Activated T-helper 1 cell treated with anti-CD3 and anti-CD28 coated beads, Interleukin-12 subunit alpha, Interleukin-12 subunit beta, Interleukin-2, Interleukin-4 antibody, amounts not matched to agents 30 ng/mL and 10 ng/mL and 1 ng/mL, durations not matched to agents 14 hours and 24 hours and 36 hours (primary cell): ENCODE results near the gene ATXN7. TPM values are rescaled to one million over a fixed set of nuclear protein-coding genes. Genes with fewer than 3 reads are reported as not detected.

Experiments used
- DNase-seq: peaks from one replicate; pipeline ENCODE4 v3.0.0; 2021; ENCODE audit warnings: low spot score
- H3K27ac Mint-ChIP-seq: one replicate; pipeline ENCODE4 v1.8.0; 2021; ENCODE audit warnings: mild to moderate bottlenecking, mixed read lengths
- H3K27me3 Mint-ChIP-seq: one replicate; pipeline ENCODE4 v1.8.0; 2022; ENCODE audit warnings: mild to moderate bottlenecking, moderate library complexity, mixed read lengths; ENCODE audit not compliant: insufficient read depth
- H3K36me3 Mint-ChIP-seq: one replicate; pipeline ENCODE4 v1.8.0; 2021; ENCODE audit warnings: low read depth, mixed read lengths
- H3K4me1 Mint-ChIP-seq: one replicate; pipeline ENCODE4 v1.8.0; 2021; ENCODE audit warnings: low read depth, mixed read lengths
- H3K4me3 Mint-ChIP-seq: one replicate; pipeline ENCODE4 v1.8.0; 2021; ENCODE audit warnings: mild to moderate bottlenecking, moderate library complexity, mixed read lengths
- H3K9me3 Mint-ChIP-seq: one replicate; pipeline ENCODE4 v1.8.0; 2021; ENCODE audit warnings: mixed read lengths
- intact Hi-C: fragments of 100-400 bp; cut with micrococcal nuclease; formaldehyde crosslinking; loops from one replicate; pipeline ENCODE4 v1.15.1; 2024
- total RNA-seq: library from RNA; stranded (reverse); gene quantifications from 2 replicates; pipeline ENCODE4 v1.2.3, GENCODE V29; 2022

ATXN7 gene
- total RNA-seq, 1 donor from 2014 or later = 48.2 TPM

DNA sequence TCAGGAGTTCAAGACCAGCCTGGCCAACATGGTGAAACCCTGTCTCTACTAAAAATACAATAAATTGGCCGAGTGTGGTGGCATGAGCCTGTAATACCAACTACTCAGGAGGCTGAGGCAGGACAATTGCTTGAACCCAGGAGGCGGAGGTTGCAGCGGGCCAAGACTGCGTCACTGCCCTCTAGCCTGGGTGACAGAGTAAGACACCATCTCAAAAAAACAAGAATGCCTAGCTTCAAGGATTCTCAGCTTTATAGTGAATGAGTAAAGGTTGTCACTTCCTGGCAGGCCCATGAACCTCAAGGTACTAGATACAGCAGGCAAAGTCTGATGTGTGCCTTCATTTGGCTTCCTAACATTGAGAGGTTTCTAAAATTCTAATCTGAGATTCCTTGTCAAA is 14.5 kb upstream of the ATXN7 start:
- no peaks in the 10 kb centered on the region for H3K27me3 Mint-ChIP-seq
- H3K4me3 Mint-ChIP-seq = no peak overlapping the region
- no peak overlapping the region for H3K27ac Mint-ChIP-seq
- H3K4me1 Mint-ChIP-seq = peaks cover 7% of the 10 kb centered on the region
- H3K36me3 Mint-ChIP-seq = peaks cover 4% of the 10 kb centered on the region
- no peak for DNase-seq
- no peaks in the 10 kb centered on the region for H3K9me3 Mint-ChIP-seq
- intact Hi-C loops = no loop called here

- DNase-seq = no peak
- intact Hi-C loops = no loop called here
- H3K9me3 Mint-ChIP-seq = no peaks in the 10 kb centered on the region
- H3K4me3 Mint-ChIP-seq = no peak overlapping the region
- no peaks in the 10 kb centered on the region for H3K27me3 Mint-ChIP-seq
- H3K36me3 Mint-ChIP-seq = peaks cover 4% of the 10 kb centered on the region
- no peak overlapping the region for H3K27ac Mint-ChIP-seq
- peaks cover 19% of the 10 kb centered on the region for H3K4me1 Mint-ChIP-seq
Observed at GRCh38 chr3:63851287-63851686, 12.4 kb upstream of the ATXN7 start.

- no peaks in the 10 kb centered on the region for H3K9me3 Mint-ChIP-seq
- no peak overlapping the region for H3K27ac Mint-ChIP-seq
- peaks cover 23% of the 10 kb centered on the region for H3K4me1 Mint-ChIP-seq
Observed at GRCh38 chr3:63853106-63853505, 10.6 kb upstream of the ATXN7 start.

DNA sequence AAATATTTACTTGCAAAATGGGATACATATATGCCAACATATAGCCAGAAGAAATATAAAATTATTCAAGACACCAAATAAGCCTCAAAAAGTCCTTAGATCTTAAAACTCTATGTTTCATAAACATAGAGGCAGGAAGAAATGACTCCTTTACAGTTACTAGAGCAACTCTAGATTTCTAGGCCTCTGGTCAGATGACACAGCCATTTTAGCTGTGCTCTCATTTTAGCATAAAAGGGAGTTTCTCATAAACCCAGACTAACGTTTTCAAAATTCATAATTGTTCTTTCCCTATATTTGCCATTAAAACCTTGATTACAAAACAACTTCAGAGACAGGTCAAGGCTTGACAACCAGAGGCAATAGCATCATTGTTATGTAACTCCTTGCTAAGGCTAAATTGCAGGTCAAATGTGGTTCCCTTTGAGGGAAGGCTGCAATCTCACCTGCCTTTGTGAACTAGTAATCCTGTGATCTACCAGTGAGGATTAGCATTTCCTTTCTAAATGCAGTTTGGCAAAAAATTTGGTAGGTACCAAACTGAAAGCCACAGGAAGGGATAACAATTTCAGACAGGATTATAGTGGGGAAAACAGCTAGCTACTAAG is 8.2 kb upstream of the ATXN7 start:
- intact Hi-C loops = no loop called here
- H3K27me3 Mint-ChIP-seq = no peaks in the 10 kb centered on the region
- H3K36me3 Mint-ChIP-seq = peaks cover 4% of the 10 kb centered on the region
- H3K4me3 Mint-ChIP-seq = no peak overlapping the region
- no peak overlapping the region for H3K27ac Mint-ChIP-seq
- DNase-seq = no peak
- no peaks in the 10 kb centered on the region for H3K9me3 Mint-ChIP-seq
- H3K4me1 Mint-ChIP-seq = peaks cover 42% of the 10 kb centered on the region

More at GRCh38 chr3:63853106-63853505, 10.6 kb upstream of the ATXN7 start:
- H3K36me3 Mint-ChIP-seq = peaks cover 4% of the 10 kb centered on the region
- intact Hi-C loops = no loop called here
- no peaks in the 10 kb centered on the region for H3K27me3 Mint-ChIP-seq
- H3K4me3 Mint-ChIP-seq = no peak overlapping the region
- DNase-seq = no peak

DNA sequence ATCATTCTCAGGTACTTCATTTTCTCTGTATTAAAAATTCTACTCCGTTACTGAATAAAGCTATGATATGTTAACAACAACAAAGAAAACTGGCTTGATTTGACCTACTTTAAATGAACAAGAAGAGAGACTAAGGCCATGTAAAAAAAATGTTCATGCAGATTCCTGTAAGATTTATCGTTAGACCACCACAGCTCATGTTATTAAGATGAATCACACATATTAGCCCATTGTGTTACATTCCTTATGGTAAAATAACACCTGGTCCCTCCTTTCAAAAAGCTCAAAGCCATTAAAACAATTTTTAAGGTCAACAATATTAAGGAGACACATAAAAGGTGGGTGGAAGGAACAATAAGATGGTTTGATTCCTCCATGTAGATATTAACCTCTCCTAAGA is 6.4 kb upstream of the ATXN7 start:
- H3K27me3 Mint-ChIP-seq = no peaks in the 10 kb centered on the region
- H3K27ac Mint-ChIP-seq = no peak overlapping the region
- intact Hi-C loops = no loop called here
- no peak for DNase-seq
- peaks cover 3% of the 10 kb centered on the region for H3K36me3 Mint-ChIP-seq
- H3K4me1 Mint-ChIP-seq = peaks cover 55% of the 10 kb centered on the region
- H3K4me3 Mint-ChIP-seq = no peak overlapping the region
- no peaks in the 10 kb centered on the region for H3K9me3 Mint-ChIP-seq

DNA sequence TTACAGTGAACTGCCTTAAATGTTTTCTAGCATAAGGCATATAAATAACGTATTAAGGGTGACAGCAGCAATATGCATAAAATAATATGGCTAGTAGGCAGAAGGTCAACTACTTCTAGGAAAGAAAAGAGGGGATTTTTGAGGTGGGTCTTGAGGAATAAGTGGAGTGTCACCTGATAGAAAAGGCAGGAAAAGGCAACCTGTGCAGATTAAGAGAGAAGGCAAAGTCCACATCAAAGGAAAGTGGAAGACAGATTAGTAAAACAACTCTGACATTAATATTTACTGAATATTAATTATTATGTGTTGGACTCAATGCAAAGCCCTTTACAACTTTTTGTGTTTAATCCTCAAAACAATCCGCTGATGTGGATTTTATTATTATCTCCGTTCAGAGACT is 2.9 kb upstream of the ATXN7 start:
- no peak overlapping the region for H3K27ac Mint-ChIP-seq

GRCh38 chr3:63861306-63861705 is 2.4 kb upstream of the ATXN7 start:
- DNase-seq = no peak
- peaks cover 59% of the 10 kb centered on the region for H3K4me1 Mint-ChIP-seq
- H3K27me3 Mint-ChIP-seq = no peaks in the 10 kb centered on the region
- intact Hi-C loops = loop anchor here (5.0 kb wide), 2 partner anchors 106 to 621 kb away; no protein-coding TSS in a partner anchor
- peaks cover 13% of the 10 kb centered on the region for H3K36me3 Mint-ChIP-seq
- H3K27ac Mint-ChIP-seq = no peak overlapping the region
- H3K4me3 Mint-ChIP-seq = peak overlapping the region; percentile 13
- no peaks in the 10 kb centered on the region for H3K9me3 Mint-ChIP-seq

More for the DNA sequence above, 2.9 kb upstream of the ATXN7 start:
- no peaks in the 10 kb centered on the region for H3K27me3 Mint-ChIP-seq
- H3K4me1 Mint-ChIP-seq = peaks cover 63% of the 10 kb centered on the region
- H3K9me3 Mint-ChIP-seq = no peaks in the 10 kb centered on the region
- DNase-seq = no peak
- intact Hi-C loops = loop anchor here (5.0 kb wide), 2 partner anchors 107 to 622 kb away; no protein-coding TSS in a partner anchor
- peak overlapping the region; percentile 9 for H3K4me3 Mint-ChIP-seq
- peaks cover 12% of the 10 kb centered on the region for H3K36me3 Mint-ChIP-seq

GRCh38 chr3:63862804-63863149 is 890 bp upstream of the ATXN7 start:
- Mint-ChIP-seq H3K27ac (peak overlapping the region; percentile 73), H3K9me3 (no peaks in the 10 kb centered on the region), H3K36me3 (peaks cover 20% of the 10 kb centered on the region), H3K27me3 (no peaks in the 10 kb centered on the region), H3K4me1 (peaks cover 63% of the 10 kb centered on the region), H3K4me3 (peak overlapping the region; percentile 85)
- intact Hi-C loops = loop anchor here (5.0 kb wide), 2 partner anchors 105 to 620 kb away; no protein-coding TSS in a partner anchor
- DNase-seq = no peak

- Mint-ChIP-seq H3K27me3 (no peaks in the 10 kb centered on the region), H3K27ac (peak overlapping the region; percentile 94), H3K9me3 (no peaks in the 10 kb centered on the region), H3K4me3 (peak overlapping the region; percentile 91), H3K4me1 (peaks cover 64% of the 10 kb centered on the region), H3K36me3 (peaks cover 24% of the 10 kb centered on the region)
- intact Hi-C loops = loop anchor here (1.0 to 5.0 kb wide), 5 partner anchors 47 to 618 kb away; partner anchors contain the start of gene PSMD6
- peak; percentile 38 for DNase-seq
Observed at GRCh38 chr3:63864008-63864964, 619 bp downstream of the ATXN7 start.

DNA sequence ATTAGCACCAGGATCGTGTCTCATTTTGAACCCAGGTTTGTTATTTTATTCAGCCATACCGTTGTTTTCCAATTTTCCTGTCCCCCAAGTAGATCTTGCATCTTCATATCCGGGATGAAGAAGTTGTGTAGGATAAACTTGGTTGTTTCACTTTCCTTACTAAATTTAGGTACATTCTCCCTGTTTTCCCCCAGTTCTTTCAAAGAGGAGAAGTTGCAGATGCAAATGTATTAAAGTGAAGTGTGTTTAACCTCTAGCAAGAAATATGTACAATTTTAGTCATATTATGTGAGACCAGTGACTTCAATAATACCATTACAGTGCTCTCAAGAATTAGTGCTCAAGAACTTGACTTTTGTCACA is 1.3 kb downstream of the ATXN7 start:
- H3K27me3 Mint-ChIP-seq = no peaks in the 10 kb centered on the region
- H3K36me3 Mint-ChIP-seq = peaks cover 24% of the 10 kb centered on the region
- peaks cover 60% of the 10 kb centered on the region for H3K4me1 Mint-ChIP-seq
- H3K9me3 Mint-ChIP-seq = no peaks in the 10 kb centered on the region
- H3K4me3 Mint-ChIP-seq = peak overlapping the region; percentile 91
- intact Hi-C loops = loop anchor here (1.0 to 5.0 kb wide), 5 partner anchors 46 to 617 kb away; partner anchors contain the start of gene PSMD6
- H3K27ac Mint-ChIP-seq = peak overlapping the region; percentile 94
- DNase-seq = no peak

DNA sequence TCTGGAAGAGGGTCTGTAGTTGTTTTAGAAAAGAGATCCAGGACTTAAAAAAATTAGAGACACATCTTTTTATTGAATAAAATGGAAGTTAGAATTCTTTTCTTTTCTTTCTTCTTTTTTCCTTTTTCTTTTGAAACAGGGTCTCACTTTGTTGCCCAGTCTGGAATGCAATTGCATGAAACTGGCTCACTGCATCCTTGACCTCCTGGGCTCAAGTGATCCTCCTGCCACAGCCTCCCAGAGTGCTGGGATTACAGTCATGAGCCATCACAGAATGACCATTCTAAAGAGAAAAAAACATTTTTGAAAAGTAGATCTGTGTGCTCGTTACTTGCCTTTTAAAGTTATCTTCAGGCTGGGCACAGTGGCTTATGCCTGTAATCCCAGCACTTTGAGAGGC is 3.6 kb downstream of the ATXN7 start:
- Mint-ChIP-seq H3K27ac (no peak overlapping the region), H3K36me3 (peaks cover 23% of the 10 kb centered on the region), H3K4me3 (no peak overlapping the region), H3K9me3 (no peaks in the 10 kb centered on the region), H3K27me3 (no peaks in the 10 kb centered on the region), H3K4me1 (peaks cover 49% of the 10 kb centered on the region)
- DNase-seq = no peak
- intact Hi-C loops = no loop called here

GRCh38 chr3:63869940-63870614 is 6.4 kb downstream of the ATXN7 start:
- H3K9me3 Mint-ChIP-seq = no peaks in the 10 kb centered on the region
- H3K36me3 Mint-ChIP-seq = peaks cover 15% of the 10 kb centered on the region
- DNase-seq = no peak
- H3K4me1 Mint-ChIP-seq = peaks cover 35% of the 10 kb centered on the region
- no peak overlapping the region for H3K4me3 Mint-ChIP-seq
- no peaks in the 10 kb centered on the region for H3K27me3 Mint-ChIP-seq
- H3K27ac Mint-ChIP-seq = no peak overlapping the region
- intact Hi-C loops = no loop called here

GRCh38 chr3:63870615-63871005 is 6.9 kb downstream of the ATXN7 start:
- H3K27me3 Mint-ChIP-seq = no peaks in the 10 kb centered on the region
- no peaks in the 10 kb centered on the region for H3K9me3 Mint-ChIP-seq
- no peak overlapping the region for H3K27ac Mint-ChIP-seq
- no peak for DNase-seq
- no peak overlapping the region for H3K4me3 Mint-ChIP-seq
- intact Hi-C loops = no loop called here
- H3K4me1 Mint-ChIP-seq = peaks cover 34% of the 10 kb centered on the region
- peaks cover 12% of the 10 kb centered on the region for H3K36me3 Mint-ChIP-seq
